Glutamatergic neuron (in vitro differentiated cells): ENCODE data around the gene SDC1. TPM values are rescaled to one million over a fixed set of nuclear protein-coding genes. Genes with fewer than 3 reads are reported as not detected.

Source experiments
- DNase-seq: peaks from one replicate; pipeline ENCODE4 v3.0.0; 2022
- H3K27ac Mint-ChIP-seq: one replicate; pipeline ENCODE4 v1.8.0; 2020; ENCODE audit warnings: mild to moderate bottlenecking, mixed read lengths, inconsistent platforms; ENCODE audit not compliant: unreplicated experiment
- H3K27me3 Mint-ChIP-seq: one replicate; pipeline ENCODE4 v1.8.0; 2020; ENCODE audit warnings: mild to moderate bottlenecking, moderate library complexity, mixed read lengths, inconsistent platforms; ENCODE audit not compliant: unreplicated experiment
- H3K36me3 Mint-ChIP-seq: one replicate; pipeline ENCODE4 v1.8.0; 2020; ENCODE audit warnings: mild to moderate bottlenecking, mixed read lengths, inconsistent platforms; ENCODE audit not compliant: unreplicated experiment
- H3K4me1 Mint-ChIP-seq: one replicate; pipeline ENCODE4 v1.8.0; 2020; ENCODE audit warnings: mild to moderate bottlenecking, low read depth, mixed read lengths, inconsistent platforms; ENCODE audit not compliant: unreplicated experiment
- H3K4me3 Mint-ChIP-seq: one replicate; pipeline ENCODE4 v1.8.0; 2020; ENCODE audit warnings: mild to moderate bottlenecking, mixed read lengths, inconsistent platforms; ENCODE audit not compliant: unreplicated experiment
- H3K9me3 Mint-ChIP-seq: one replicate; pipeline ENCODE4 v1.8.0; 2020; ENCODE audit warnings: mild to moderate bottlenecking, moderate library complexity, mixed read lengths, inconsistent platforms; ENCODE audit not compliant: unreplicated experiment
- CTCF ChIP-seq: fragments of 200-600 bp; sonication (generic); IDR thresholded peaks from one replicate; pipeline ENCODE4 v1.5.0; 2021; ENCODE audit not compliant: partially characterized antibody, unreplicated experiment
- total RNA-seq: library from RNA; stranded (reverse); fragmentation: NEBNext Ultra II Directional; extraction: Animal tissue kit (Norgen Biotek cat#: 25700); gene quantifications from one replicate; pipeline ENCODE4 v1.2.1, GENCODE V29; 2021; ENCODE audit not compliant: unreplicated experiment

SDC1 gene
- total RNA-seq, 1 donor from 2014 or later, result 0.93 TPM

GRCh38 chr2:20232837-20233207 lies 7.9 kb upstream of the SDC1 start:
- Mint-ChIP-seq H3K9me3 (peaks cover 1% of the 10 kb centered on the region), H3K27ac (no peak overlapping the region), H3K36me3 (peaks cover 2% of the 10 kb centered on the region), H3K4me1 (no peaks in the 10 kb centered on the region), H3K4me3 (no peak overlapping the region), H3K27me3 (peaks cover 2% of the 10 kb centered on the region)
- no peak for TF ChIP-seq CTCF
- DNase-seq, result no peak

- Mint-ChIP-seq H3K27me3 (peaks cover 4% of the 10 kb centered on the region), H3K36me3 (no peaks in the 10 kb centered on the region), H3K9me3 (peaks cover 3% of the 10 kb centered on the region), H3K4me1 (no peaks in the 10 kb centered on the region), H3K27ac (no peak overlapping the region), H3K4me3 (no peak overlapping the region)
- no peak for TF ChIP-seq CTCF
- no peak for DNase-seq
These were observed 6.7 kb upstream of the SDC1 start for GRCh38 chr2:20231598-20232026.

GRCh38 chr2:20231159-20231558 lies 6.2 kb upstream of the SDC1 start:
- H3K4me3 Mint-ChIP-seq, result no peak overlapping the region
- no peaks in the 10 kb centered on the region for H3K4me1 Mint-ChIP-seq
- peaks cover 3% of the 10 kb centered on the region for H3K9me3 Mint-ChIP-seq
- H3K36me3 Mint-ChIP-seq, result no peaks in the 10 kb centered on the region
- peaks cover 6% of the 10 kb centered on the region for H3K27me3 Mint-ChIP-seq
- H3K27ac Mint-ChIP-seq, result no peak overlapping the region
- TF ChIP-seq CTCF, result no peak
- no peak for DNase-seq

DNA sequence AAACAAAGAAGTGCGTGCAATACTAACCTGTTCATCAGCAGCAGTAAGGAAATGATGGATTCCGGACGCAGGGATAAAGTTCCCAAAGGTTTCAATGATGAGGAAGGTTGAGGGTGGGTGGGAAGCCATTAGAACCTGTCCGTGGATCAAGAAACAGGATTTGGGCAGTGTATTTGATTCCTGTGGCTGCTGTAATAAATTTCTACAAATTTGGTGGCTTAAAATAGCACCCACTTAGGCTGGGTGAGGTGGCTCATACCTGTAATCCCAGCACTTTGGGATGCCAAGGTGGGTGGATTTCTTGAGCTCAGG lies 5.1 kb upstream of the SDC1 start:
- Mint-ChIP-seq H3K36me3 (no peaks in the 10 kb centered on the region), H3K27me3 (peaks cover 12% of the 10 kb centered on the region), H3K4me3 (no peak overlapping the region), H3K9me3 (peaks cover 3% of the 10 kb centered on the region), H3K27ac (no peak overlapping the region), H3K4me1 (no peaks in the 10 kb centered on the region)
- no peak for DNase-seq
- no peak for TF ChIP-seq CTCF

- no peaks in the 10 kb centered on the region for H3K36me3 Mint-ChIP-seq
- H3K27me3 Mint-ChIP-seq, result peaks cover 12% of the 10 kb centered on the region
- no peak for TF ChIP-seq CTCF
- DNase-seq, result no peak
- no peak overlapping the region for H3K4me3 Mint-ChIP-seq
- H3K27ac Mint-ChIP-seq, result no peak overlapping the region
- H3K9me3 Mint-ChIP-seq, result peaks cover 3% of the 10 kb centered on the region
- no peaks in the 10 kb centered on the region for H3K4me1 Mint-ChIP-seq
These were observed 4.6 kb upstream of the SDC1 start for GRCh38 chr2:20229322-20230113.
